Spinal cord (tissue), 10 donors: ENCODE data around the gene SLC34A1. TPM values are rescaled to one million over a fixed set of nuclear protein-coding genes. Genes with fewer than 3 reads are reported as not detected.

Experiments used
- DNase-seq, 6 donors: peaks; one replicate each; pipeline versions ENCODE4 v3.0.0 to v3.0.0-alpha.2; 2013 to 2015; ENCODE audit warnings: low spot score in 6 of 6, low read depth in 4 of 6
- H3K27ac ChIP-seq: one replicate; pipeline ENCODE4 v1.5.1; 2013; ENCODE audit warnings: low read depth, low read length, control low read depth
- H3K27me3 ChIP-seq: one replicate; pipeline ENCODE4 v1.6.1; 2013; ENCODE audit warnings: low read length; ENCODE audit not compliant: control insufficient read depth, insufficient read depth
- H3K36me3 ChIP-seq: one replicate; pipeline ENCODE4 v1.6.1; 2013; ENCODE audit warnings: low read length; ENCODE audit not compliant: control insufficient read depth, insufficient read depth
- H3K4me1 ChIP-seq: one replicate; pipeline ENCODE4 v1.6.1; 2013; ENCODE audit warnings: low read length; ENCODE audit not compliant: control insufficient read depth, insufficient read depth
- H3K4me3 ChIP-seq: one replicate; pipeline ENCODE4 v1.5.1; 2013; ENCODE audit warnings: low read depth, low read length, control low read depth
- H3K9me3 ChIP-seq: one replicate; pipeline ENCODE4 v1.6.1; 2013; ENCODE audit warnings: low read length; ENCODE audit not compliant: control insufficient read depth, insufficient read depth
- WGBS: methylation state at CpG from one replicate; pipeline ENCODE4 v1.1.5; 2013; ENCODE audit warnings: missing lambda C conversion rate; ENCODE audit not compliant: insufficient coverage; 5-methylcytosine and 5-hydroxymethylcytosine counted together
- polyA plus RNA-seq, 2 donors: library from polyadenylated mRNA; unstranded; fragments of 120-200 nt; gene quantifications; one replicate each; pipeline ENCODE4 v1.2.1, GENCODE V29; 2013; ENCODE audit not compliant: insufficient read length in 2 of 2
- total RNA-seq, 2 donors: library from RNA; depleted of rRNA in 1 of 2; stranded (reverse); fragments of 120-200 nt in 1 of 2; fragments of >200 nt in 1 of 2; gene quantifications; one replicate each; pipeline versions ENCODE4 v1.2.3 to v1.2.4, GENCODE V29; 2013 to 2014
- donor health status: healthy.

Gene SLC34A1
- total and polyA plus RNA-seq, 4 donors, result 0.68 to 1.2 TPM; not detected in 2

GRCh38 chr5:177443144-177443983, 59.1 kb downstream of the SLC34A1 start:
- Histone ChIP-seq H3K27me3 (no peaks in the 10 kb centered on the region), H3K9me3 (no peaks in the 10 kb centered on the region), H3K36me3 (peaks cover 42% of the 10 kb centered on the region), H3K27ac (no peak overlapping the region), H3K4me1 (peaks cover 24% of the 10 kb centered on the region), H3K4me3 (no peak overlapping the region)
- no peak for DNase-seq
- 89% methylated on average over 12 of the region's 15 CpGs for WGBS

- Histone ChIP-seq H3K4me3 (no peak overlapping the region), H3K4me1 (peaks cover 34% of the 10 kb centered on the region), H3K36me3 (peaks cover 41% of the 10 kb centered on the region), H3K9me3 (no peaks in the 10 kb centered on the region), H3K27me3 (no peaks in the 10 kb centered on the region), H3K27ac (no peak overlapping the region)
- WGBS, result 82% methylated on average over 5 of the region's 7 CpGs
- DNase-seq, result no peak
These were observed 60.1 kb downstream of the SLC34A1 start for GRCh38 chr5:177444106-177445051.

DNA sequence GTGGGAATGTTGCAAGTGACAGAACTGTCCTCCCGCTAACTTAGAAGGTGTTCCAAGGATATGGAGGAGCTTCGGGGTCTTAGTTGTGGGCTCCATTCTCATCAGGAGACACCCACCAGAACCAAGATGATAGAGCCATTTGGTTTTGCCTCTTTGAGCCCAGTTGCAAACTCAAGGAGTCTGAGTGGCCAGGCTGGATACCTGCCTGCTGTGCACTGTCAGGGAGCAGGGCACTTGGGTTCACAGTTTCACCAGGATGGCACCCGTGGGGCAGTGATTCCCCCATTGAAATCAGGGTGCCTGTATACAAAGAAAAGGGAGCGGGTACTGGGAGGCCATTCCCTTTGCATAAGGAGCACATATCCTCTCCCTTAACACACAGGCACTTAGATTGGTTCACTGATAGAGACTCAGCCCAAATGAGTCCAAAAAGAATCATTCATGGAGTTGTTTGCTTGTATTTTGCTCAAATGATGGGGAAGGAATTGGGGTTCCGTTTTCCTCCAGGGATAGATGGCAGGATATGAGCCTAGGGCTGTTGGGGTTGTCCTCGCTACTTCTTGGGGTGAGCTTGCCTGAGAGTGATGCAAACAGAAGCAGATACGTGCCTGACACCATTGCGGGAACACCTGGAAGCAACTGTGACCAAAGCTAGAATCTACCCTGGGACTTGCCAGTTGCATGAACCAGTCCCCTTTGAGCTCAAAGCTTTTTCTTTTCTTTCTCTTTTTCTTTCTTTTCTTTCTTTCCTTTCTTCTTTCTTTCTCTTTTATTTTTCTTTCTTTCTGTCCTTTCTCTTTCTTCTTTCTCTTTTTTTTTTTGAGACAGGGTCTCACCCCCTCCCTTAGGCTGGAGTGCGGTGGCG, 61.0 kb downstream of the SLC34A1 start:
- Histone ChIP-seq H3K27me3 (no peaks in the 10 kb centered on the region), H3K27ac (no peak overlapping the region), H3K36me3 (peaks cover 46% of the 10 kb centered on the region), H3K9me3 (no peaks in the 10 kb centered on the region), H3K4me1 (peaks cover 43% of the 10 kb centered on the region), H3K4me3 (no peak overlapping the region)
- 60% methylated on average over 4 of the region's 10 CpGs for WGBS
- no peak for DNase-seq

DNA sequence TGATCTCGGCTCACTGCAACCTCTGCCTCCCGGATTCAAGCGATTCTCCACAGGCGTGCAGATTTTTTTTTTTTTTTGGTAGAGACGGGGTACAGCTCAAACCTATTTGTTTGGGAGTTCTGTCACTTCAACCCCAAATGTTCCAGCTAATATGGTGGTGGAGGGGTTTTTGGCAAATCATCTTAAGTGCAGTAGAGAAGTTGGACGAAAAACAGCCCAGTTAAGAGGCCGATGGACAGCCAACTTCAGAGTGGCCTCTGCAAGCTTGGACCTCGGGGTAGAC, 61.6 kb downstream of the SLC34A1 start:
- Histone ChIP-seq H3K36me3 (peaks cover 46% of the 10 kb centered on the region), H3K27ac (no peak overlapping the region), H3K4me3 (peak overlapping the region; percentile 56), H3K9me3 (no peaks in the 10 kb centered on the region), H3K4me1 (peaks cover 49% of the 10 kb centered on the region), H3K27me3 (no peaks in the 10 kb centered on the region)
- DNase-seq, result no peak
- 0% methylated on average over 3 of the region's 8 CpGs for WGBS

GRCh38 chr5:177446200-177447065, 62.2 kb downstream of the SLC34A1 start, which contains the start of gene PRR7:
TSS of gene PRR7 (plus strand) at chr5:177446814. CDS start at chr5:177455068, 8,254 bp downstream.
- no peaks in the 10 kb centered on the region for H3K27me3 ChIP-seq
- under 1% methylated on average over 89 of the region's 89 CpGs for WGBS

GRCh38 chr5:177447066-177447610, 62.9 kb downstream of the SLC34A1 start:
- peak overlapping the region; percentile 28 for H3K4me3 ChIP-seq
- H3K4me1 ChIP-seq, result peaks cover 57% of the 10 kb centered on the region
- DNase-seq, result peak in 3 of 6 donors; percentile 75 to 95 (median 93)
- peaks cover 36% of the 10 kb centered on the region for H3K36me3 ChIP-seq
- no peaks in the 10 kb centered on the region for H3K9me3 ChIP-seq
- H3K27ac ChIP-seq, result peak overlapping the region; percentile 57
- H3K27me3 ChIP-seq, result no peaks in the 10 kb centered on the region
- 0% methylated on average over 20 of the region's 52 CpGs for WGBS

More at GRCh38 chr5:177446200-177447065, 62.2 kb downstream of the SLC34A1 start, which contains the start of gene PRR7:
- peaks cover 43% of the 10 kb centered on the region for H3K36me3 ChIP-seq
- H3K4me1 ChIP-seq, result peaks cover 52% of the 10 kb centered on the region
- DNase-seq, result peak in 2 of 6 donors; percentile 92 to 94
- H3K4me3 ChIP-seq, result peak within 1 kb of the TSS; percentile 56
- peak within 1 kb of the TSS; percentile 73 for H3K27ac ChIP-seq
- no peaks in the 10 kb centered on the region for H3K9me3 ChIP-seq

GRCh38 chr5:177447611-177448243, 63.5 kb downstream of the SLC34A1 start:
- Histone ChIP-seq H3K27ac (peak overlapping the region; percentile 57), H3K27me3 (no peaks in the 10 kb centered on the region), H3K36me3 (peaks cover 34% of the 10 kb centered on the region), H3K4me1 (peaks cover 63% of the 10 kb centered on the region), H3K9me3 (no peaks in the 10 kb centered on the region), H3K4me3 (peak overlapping the region; percentile 28)
- DNase-seq, result peak in 2 of 6 donors; percentile 75 to 78
- 5% methylated on average over 19 of the region's 23 CpGs for WGBS
